A375 (cell line): ENCODE data around the gene CCNG2. TPM values are rescaled to one million over a fixed set of nuclear protein-coding genes. Genes with fewer than 3 reads are reported as not detected.

Experiments
- small RNA-seq: library from RNA; depleted of rRNA; stranded (forward); fragments of <200 nt; gene quantifications from one replicate; pipeline ENCODE3, GENCODE V24; 2014
- total RNA-seq: library from RNA; depleted of rRNA; stranded (reverse); fragments of >200 nt; shearing (Covaris generic); gene quantifications from 2 replicates; pipeline ENCODE4 v1.2.3, GENCODE V29; 2014; rRNA removed

Gene CCNG2
- 4.9 and 7.0 TPM in 2 replicates for total RNA-seq

DNA sequence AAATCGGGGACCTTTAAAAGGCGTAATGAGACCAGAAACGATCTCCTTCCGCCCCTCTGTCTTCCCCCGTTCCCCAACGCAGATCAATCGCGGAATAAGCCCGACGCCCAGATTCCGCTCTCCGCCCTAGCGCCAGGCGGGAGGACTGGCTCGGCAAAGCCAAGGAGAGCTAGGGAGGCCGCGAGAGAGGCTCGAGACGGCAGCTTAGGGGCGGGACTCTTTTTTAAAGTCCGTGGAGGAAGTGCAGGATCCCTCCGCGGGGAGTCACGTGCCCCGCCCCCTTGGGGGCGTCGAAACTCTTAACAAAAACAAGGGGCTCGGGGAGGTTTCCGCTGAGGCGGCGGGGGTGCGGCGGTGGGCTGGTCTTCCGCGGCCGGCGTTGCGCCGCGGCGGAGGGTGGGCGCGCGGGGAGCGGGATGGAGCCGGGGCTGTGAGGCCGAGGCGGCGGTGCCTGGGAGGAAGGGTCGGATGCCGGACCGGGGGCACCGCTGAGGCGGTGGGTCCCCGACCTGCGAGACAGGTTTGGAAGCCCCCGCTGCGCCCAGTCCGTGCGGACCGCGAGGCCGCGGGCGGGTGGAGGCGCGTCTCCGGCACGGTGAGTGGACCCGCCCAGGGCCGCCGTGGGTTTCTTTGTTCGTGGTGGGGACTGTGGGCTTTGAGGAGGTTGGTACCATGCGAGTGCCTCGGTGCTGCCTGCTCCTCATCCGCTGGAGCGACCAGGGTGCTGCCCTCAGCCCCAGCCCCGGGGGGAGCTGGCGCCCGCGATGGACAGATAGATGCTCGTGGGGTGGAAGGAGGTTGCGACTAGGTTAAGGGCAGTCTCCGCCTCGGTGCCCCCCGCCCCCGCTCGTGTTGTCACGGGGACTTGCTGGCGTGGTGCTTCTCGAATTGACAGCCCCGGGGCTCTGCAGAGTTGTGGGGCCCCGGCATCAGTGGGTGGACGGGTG lies at the start of gene CCNG2:
Gene CCNG2 (plus strand): TSS at position 296 of the 947 bp plus-strand sequence. CDS start 1,326 bp downstream, outside the sequence.

Small RNA genes lying within 50 kb of the gene (small RNA-seq; reads per million reads assigned to genes)
- gene RNU6-1187P = not detected

Other genes starting within 250 kb of the CCNG2 start
- gene SEPTIN11, start 207.5 kb upstream of the CCNG2 start, total RNA-seq = 57.2 and 79.9 TPM in 2 replicates
- gene CCNI, start 81.2 kb upstream of the CCNG2 start, total RNA-seq = 45.5 and 77.6 TPM in 2 replicates